Measurements from ENCODE around the gene TAGLN3. TPM values are rescaled to one million over a fixed set of nuclear protein-coding genes. Genes with fewer than 3 reads are reported as not detected.

TAGLN3 gene
- polyA plus RNA-seq, 12 donors: 2.9 to 6.3 (median 3.5) TPM; not detected in 2

- peak; percentile 38 for DNase-seq
Observed at GRCh38 chr3:112043621-112044201, 45.0 kb downstream of the TAGLN3 start.

GRCh38 chr3:112046599-112046998, 47.9 kb downstream of the TAGLN3 start:
- no peak for DNase-seq

- no peak for DNase-seq
Observed at GRCh38 chr3:112047264-112047663, 48.5 kb downstream of the TAGLN3 start.

GRCh38 chr3:112048911-112049310, 50.2 kb downstream of the TAGLN3 start:
- no peak for DNase-seq

GRCh38 chr3:112053229-112053628, 54.5 kb downstream of the TAGLN3 start:
- no peak for DNase-seq

GRCh38 chr3:112056451-112056929, 57.8 kb downstream of the TAGLN3 start:
- DNase-seq: no peak

- no peak for DNase-seq
Observed at GRCh38 chr3:112059497-112059896, 60.8 kb downstream of the TAGLN3 start.

- no peak for DNase-seq
Observed at GRCh38 chr3:112061152-112061551, 62.4 kb downstream of the TAGLN3 start.

Other genes with a start within 250 kb of the TAGLN3 start
- gene PHLDB2, start 139.7 kb upstream of the TAGLN3 start, polyA plus RNA-seq (ENCODE audit: insufficient read length in 12 of 12): 100 to 1,000 TPM in 1 of 12 donors, 10 to 100 TPM in 10, not detected in 1; 49.3 to 106 (median 72.6) TPM
- gene ABHD10, start 19.9 kb upstream of the TAGLN3 start, polyA plus RNA-seq (ENCODE audit: insufficient read length in 12 of 12): 10 to 100 TPM in 11 of 12 donors, not detected in 1; 22.7 to 30.8 (median 27.7) TPM
- under 1 TPM in 1 of 12 donors, not detected in 11; 0.08 TPM for gene TMPRSS7, start 35.8 kb downstream of the TAGLN3 start, polyA plus RNA-seq (ENCODE audit: insufficient read length in 12 of 12)
- 1 to 10 TPM in 11 of 12 donors, not detected in 1; 3.6 to 8.1 (median 4.2) TPM for gene C3orf52, start 87.5 kb downstream of the TAGLN3 start, polyA plus RNA-seq (ENCODE audit: insufficient read length in 12 of 12)
- 1 to 10 TPM in 7 of 12 donors, under 1 TPM in 3, not detected in 2; 0.49 to 4.2 (median 1.1) TPM for gene GCSAM, start 134.3 kb downstream of the TAGLN3 start, polyA plus RNA-seq (ENCODE audit: insufficient read length in 12 of 12)

All from muscle of arm (tissue), 12 donors.